DMS 273 treated with DMSO at 0.1 percent for 48 hours (cell line): Measurements from ENCODE around the gene SUPT3H.

Experiments used
- DNase-seq: peaks from one replicate; lab custom pipeline; 2025; lab: John Stamatoyannopoulos, UW

The SUPT3H gene

DNA sequence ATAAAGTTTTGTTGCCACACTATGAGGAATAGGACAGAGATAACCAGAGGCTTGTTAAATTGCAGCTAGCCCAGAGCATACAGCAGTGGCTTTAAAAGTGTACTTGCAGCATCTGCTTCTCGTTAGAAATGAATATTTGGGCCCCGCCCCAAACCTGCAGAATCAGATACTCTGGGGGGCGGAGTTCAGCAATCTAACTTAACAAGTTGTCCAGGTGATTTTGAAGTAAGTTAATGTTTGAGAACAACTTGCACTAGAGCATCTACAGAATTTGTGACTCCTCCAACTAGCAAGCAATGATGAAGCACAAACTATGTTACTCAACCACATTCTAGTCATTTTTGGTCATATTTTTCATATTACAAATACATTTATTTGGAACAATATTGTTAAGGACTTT lies 10.6 kb upstream of the SUPT3H start:
- DNase-seq, result no peak

DNA sequence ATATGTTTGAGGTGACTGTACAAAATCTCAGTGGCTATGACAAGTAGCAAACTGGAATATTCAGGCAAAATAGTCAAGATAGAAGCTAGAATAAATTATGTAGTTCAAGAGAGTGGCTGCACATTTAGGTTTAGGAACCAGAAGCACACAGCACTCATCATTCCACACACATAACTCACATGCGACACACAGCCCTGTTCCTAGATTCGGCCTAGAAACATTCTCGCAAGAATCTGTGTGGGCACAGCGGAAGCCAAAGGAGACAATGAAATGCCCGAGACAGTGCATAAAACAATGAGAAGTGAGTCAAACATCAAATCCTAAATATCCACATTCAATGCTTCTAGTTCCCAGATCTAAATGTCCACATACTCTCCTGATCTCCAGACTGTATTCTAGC lies 9.5 kb upstream of the SUPT3H start:
- DNase-seq, result no peak

- DNase-seq, result no peak
Observed at GRCh38 chr6:45386501-45386900, 8.8 kb upstream of the SUPT3H start.

DNA sequence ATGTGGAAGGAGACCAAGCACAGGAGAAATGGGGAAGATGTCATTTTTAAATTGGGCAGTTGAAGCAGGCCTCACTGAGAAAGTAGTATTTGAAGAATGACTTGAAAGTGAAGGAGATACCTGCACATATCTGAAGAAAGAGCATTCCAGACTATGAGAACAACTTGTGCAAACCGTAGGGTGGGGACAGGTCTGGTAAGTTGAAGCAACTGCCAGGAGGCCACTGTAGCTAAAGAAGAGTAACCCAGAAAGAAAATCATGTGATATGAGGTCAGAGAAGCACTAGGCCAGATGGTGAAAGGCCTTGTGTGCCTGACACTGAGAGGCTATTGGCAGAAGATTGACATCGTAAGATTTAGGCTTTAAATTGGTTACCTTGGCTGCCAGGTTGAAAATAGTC lies 4.7 kb upstream of the SUPT3H start:
- DNase-seq, result no peak

DNA sequence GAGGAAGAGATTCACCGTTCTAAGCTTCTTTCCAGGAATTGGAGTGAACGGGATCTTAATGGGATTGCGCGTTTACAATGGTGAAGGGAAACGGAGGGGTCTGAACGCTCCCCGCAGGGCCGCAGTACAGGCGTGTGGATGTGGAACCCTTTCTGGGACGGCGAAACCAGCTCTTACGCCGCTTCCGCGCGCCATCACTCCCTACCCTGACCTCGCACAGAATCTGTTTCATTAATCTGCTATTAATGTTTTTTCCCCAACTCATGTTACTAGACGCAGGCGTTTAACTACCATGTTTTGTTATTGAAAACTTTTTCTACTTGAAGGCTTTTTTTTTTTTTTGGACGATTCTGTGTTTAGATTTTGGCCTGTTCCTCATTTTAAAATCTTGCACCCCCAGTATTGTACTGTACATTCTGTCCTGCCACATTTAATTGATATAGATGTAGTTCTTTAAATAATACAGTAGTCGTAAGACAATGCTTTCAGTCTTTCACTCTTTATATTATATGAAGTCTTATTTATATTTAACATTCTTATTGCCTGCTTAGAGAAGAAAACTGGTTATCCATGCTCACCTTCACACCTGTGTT lies 696 bp upstream of the SUPT3H start:
- no peak for DNase-seq

DNA sequence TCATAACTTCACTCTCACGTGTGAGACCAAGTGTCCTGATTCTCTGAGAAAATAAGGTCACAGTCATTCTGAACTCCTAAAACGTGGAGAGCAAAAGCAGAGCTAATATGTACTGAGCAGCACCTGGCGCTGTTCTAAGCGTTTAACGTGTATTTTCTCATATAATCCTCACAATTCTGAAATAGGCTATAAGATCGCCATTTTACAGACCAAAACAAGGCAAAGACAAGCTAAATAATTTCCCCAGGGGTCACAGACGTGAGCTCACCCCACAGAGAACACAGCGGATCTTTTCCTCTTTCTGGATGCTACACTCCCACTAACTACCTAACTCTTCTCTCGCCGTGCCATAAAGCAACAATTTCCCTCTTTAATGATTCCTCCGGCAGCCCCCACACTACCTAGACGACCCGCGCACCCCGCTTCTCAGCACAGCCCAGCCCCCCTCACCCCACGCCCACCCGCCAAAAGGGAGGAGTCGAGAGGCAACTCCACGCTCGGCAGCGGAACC lies 636 bp downstream of the SUPT3H start:
- no peak for DNase-seq

DNA sequence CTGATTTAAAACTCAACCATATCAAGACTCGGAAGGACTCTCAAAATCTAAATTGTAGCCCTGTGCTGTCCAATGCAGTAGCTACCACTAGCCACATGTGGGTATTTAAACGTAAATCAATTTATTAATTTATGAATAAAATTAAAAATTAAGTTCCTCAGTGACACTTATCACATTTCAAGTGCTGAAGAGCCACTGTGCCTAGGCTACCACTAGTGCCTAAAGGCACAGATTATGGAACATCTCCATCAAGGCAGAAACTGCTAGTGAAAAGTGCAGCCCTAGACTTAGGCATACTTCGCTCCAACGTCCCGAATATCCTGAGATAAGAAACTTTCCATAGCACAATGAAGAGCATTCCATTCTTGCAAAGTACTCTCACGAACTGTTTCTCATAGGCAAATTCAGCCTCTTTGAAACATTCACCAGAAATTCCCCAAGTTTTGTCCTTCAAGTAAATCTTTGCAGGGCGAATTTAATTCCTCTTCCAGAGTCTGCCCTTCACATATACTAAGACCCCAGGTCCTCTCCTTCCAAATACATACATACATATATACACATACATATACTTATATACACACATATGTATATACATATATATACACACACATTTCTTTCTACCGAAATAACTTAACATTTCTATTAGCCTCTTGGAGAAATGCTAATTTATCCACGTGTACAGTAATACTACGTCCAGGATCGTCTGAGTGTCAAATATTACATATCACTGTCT lies 1.3 kb downstream of the SUPT3H start:
- DNase-seq, result no peak

- DNase-seq, result no peak
Observed at GRCh38 chr6:45375449-45375848, 2.3 kb downstream of the SUPT3H start.

- DNase-seq, result no peak
Observed at GRCh38 chr6:45371924-45372573, 5.7 kb downstream of the SUPT3H start.

DNA sequence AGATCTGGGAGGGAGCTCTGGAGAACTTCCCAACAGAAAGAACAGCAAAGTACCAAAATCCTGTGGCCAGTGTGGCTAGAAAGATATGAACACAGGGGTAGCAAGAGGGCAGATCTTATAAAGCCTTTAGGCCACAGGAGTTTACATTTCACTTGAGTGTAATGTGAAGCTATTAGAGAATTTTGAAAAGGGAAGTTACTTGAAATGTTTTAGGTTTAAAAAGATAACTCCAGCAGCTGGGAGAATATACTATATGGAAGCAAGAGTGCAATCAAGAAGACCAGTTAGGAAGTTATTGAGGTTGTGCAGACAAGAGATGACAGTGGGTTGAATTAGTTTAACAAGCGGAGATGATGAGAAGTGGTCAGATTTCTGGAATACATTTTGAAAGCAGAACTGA lies 7.9 kb downstream of the SUPT3H start:
- DNase-seq, result no peak

- DNase-seq, result no peak
Observed at GRCh38 chr6:45367999-45368398, 9.7 kb downstream of the SUPT3H start.

GRCh38 chr6:45366534-45366933 lies 11.2 kb downstream of the SUPT3H start:
- no peak for DNase-seq

DNA sequence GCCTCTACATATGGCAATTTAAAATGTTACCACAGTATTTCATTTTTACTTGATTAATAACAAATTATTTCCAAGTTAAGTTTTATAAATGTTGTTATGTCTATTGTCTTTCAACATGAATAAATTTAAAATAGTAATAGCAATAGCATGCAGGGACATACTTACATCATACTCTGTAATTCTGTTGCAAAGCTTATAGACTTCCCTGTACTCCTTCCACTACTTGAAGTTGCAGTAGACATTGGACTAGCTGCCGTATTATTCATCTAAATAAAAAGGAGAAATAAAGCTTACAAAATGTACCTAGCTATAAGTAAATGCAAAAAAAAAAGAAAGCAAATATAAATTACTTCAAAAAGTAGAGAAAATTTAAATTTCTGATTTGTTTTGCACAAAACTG lies 12.7 kb downstream of the SUPT3H start:
- DNase-seq, result no peak

- no peak for DNase-seq
Observed at GRCh38 chr6:45364466-45364865, 13.3 kb downstream of the SUPT3H start.

GRCh38 chr6:45353654-45354053 lies 24.1 kb downstream of the SUPT3H start:
- DNase-seq, result no peak

GRCh38 chr6:45351667-45352066 lies 26.1 kb downstream of the SUPT3H start:
- peak; percentile 38 for DNase-seq

GRCh38 chr6:45351076-45351475 lies 26.7 kb downstream of the SUPT3H start:
- no peak for DNase-seq

DNA sequence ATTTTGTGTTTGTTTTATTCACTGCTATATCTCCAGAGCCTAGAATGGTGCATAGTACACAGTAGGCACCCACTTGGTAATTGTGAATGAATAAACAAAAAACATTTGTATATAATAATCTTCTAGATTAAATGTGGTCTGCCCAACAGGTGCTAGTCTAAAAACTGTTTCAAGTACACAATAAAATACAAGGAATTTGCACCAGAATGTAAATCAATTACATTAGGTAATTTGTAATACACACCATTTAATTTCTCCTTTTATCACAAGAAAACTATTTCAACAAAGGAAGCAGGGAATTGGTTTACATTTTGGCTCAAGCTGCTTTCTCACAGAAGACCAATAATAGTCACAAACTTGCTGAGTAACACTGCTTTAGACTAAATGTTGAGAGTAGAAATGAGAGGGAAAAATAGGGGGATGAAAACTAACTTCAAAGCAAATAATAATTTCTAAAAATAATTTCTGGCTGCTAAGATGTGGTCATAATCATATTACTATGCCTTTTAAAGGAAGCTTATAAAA lies 27.5 kb downstream of the SUPT3H start:
- no peak for DNase-seq

DNA sequence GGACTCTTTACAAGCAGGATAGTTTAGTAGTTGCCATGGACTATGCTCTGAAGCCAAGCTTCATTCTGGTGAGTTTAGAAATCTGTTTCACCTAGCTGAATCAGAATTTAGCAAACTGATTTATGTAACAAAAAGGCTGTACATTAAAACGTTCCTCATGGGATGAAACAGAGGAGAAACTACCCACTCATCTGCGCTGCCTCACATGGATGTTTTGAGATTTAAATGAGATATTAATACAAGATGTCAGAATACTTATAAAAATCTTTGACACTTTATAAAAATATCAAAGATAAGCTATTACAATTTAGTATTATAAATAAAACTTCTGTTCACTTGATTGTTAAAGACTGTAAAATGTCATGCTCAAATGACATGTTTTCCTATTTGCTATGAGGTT lies 32.8 kb downstream of the SUPT3H start:
- DNase-seq, result no peak

DNA sequence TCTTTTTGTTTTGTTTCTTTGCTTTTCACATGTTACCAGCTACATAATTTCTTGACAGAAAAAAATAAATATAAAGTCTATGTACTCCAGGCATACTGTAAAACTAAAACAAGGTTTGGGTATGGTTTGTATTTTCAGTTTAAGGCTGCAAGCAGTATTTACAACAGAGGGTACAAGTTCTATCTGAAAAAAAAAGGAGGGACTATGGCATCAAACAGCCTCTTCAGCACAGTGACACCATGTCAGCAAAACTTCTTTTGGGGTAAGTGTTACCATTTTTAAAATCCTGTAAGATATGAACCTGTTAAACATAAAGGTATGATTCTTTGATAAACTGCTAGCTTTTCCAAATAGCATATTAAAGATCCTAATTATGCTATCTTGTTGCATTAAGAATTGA lies 49.2 kb downstream of the SUPT3H start:
- DNase-seq, result no peak

GRCh38 chr6:45327956-45328522 lies 49.7 kb downstream of the SUPT3H start, which contains the start of gene RUNX2:
Gene RUNX2 (plus strand): TSS chr6:45328330. CDS start chr6:45328727, 397 bp downstream.
- no peak for DNase-seq

DNA sequence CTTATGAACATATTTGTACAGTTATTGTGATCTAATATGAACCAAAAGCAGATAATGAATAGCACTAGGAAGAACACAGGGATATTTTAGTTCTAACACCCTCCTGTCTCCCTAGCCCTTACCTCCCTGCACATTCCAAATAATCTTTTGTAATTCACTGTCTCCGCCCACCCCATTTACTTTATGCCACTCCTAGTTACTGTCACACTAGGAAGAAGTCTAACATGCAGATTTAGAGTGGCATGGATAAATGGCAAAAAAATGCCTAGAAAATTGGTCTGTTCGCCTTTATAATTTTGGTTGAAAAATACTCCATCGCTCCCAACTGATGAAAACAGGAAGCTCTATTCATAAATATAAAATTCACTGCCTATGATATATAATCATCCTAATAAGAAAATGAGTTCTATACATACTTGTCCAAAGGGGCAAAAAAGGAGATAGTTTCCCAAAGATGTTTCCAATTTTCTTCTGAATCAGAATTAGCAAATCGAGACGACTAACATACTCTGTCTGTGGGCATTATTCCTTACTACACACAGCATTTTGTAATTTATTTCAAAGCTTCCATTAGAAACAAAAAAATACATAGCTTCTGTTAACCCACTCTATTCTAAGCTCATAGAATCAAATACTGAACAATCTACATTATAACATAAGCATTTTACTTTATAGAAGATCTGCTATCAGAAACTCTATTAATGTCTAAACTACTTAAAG lies 50.9 kb downstream of the SUPT3H start:
- DNase-seq, result no peak
